HepG2 (cell line): ENCODE data around the gene FRMD4A. TPM values are rescaled to one million over a fixed set of nuclear protein-coding genes. Genes with fewer than 3 reads are reported as not detected.
A peak's percentile ranks its signal among the peaks of the same experiment; 100 is the strongest.

Experiments used
- BRD4 ChIP-seq: sonication (generic); formaldehyde crosslinking; IDR thresholded peaks from 2 replicates; pipeline ENCODE4 v1.4.0; 2020; ENCODE audit warnings: missing genetic modification reagents
- CENPX ChIP-seq: sonication (generic); formaldehyde crosslinking; IDR thresholded peaks from 2 replicates; pipeline ENCODE4 v1.9.0; 2021; ENCODE audit warnings: mild to moderate bottlenecking, missing genetic modification reagents, moderate library complexity
- E2F5 ChIP-seq: sonication (generic); formaldehyde crosslinking; conservative IDR thresholded peaks from 2 replicates; pipeline ENCODE4 v1.4.0; 2020; ENCODE audit warnings: missing genetic modification reagents
- EED ChIP-seq: sonication (generic); formaldehyde crosslinking; IDR thresholded peaks from 2 replicates; pipeline ENCODE4 v1.5.0; 2020; ENCODE audit warnings: mild to moderate bottlenecking, missing genetic modification reagents
- HNRNPUL1 ChIP-seq: fragments of 200-400 bp; formaldehyde crosslinking; IDR thresholded peaks from 2 replicates; pipeline ENCODE4 v1.6.1; 2017; ENCODE audit warnings: low read depth, mild to moderate bottlenecking, low read length, moderate library complexity
- MED1 ChIP-seq: sonication (generic); formaldehyde crosslinking; IDR thresholded peaks from 2 replicates; pipeline ENCODE4 v1.4.0; 2020; ENCODE audit warnings: missing genetic modification reagents
- MXD4 ChIP-seq: IDR thresholded peaks from 2 replicates; pipeline ENCODE4 v1.6.1; 2016; ENCODE audit warnings: mild to moderate bottlenecking, missing biosample characterization, missing genetic modification reagents
- MYC ChIP-seq: sonication (generic); formaldehyde crosslinking; IDR thresholded peaks from 2 replicates; pipeline ENCODE4 v1.9.0; 2021; ENCODE audit warnings: missing genetic modification reagents, borderline replicate concordance
- RFXAP ChIP-seq: sonication (generic); formaldehyde crosslinking; IDR thresholded peaks from 2 replicates; pipeline ENCODE4 v1.4.0; 2020; ENCODE audit warnings: missing genetic modification reagents, borderline replicate concordance
- SKI ChIP-seq: fragments of 450-650 bp; IDR thresholded peaks from one replicate; pipeline ENCODE4 v1.6.1; 2018; ENCODE audit warnings: mild to moderate bottlenecking; ENCODE audit not compliant: partially characterized antibody
- SOX5 ChIP-seq: IDR thresholded peaks from 2 replicates; pipeline ENCODE4 v1.6.1; 2016; ENCODE audit warnings: borderline replicate concordance
- SRF ChIP-seq: IDR thresholded peaks from 2 replicates; pipeline ENCODE4 v1.6.1; 2011; ENCODE audit warnings: mild to moderate bottlenecking, low read depth, low read length, moderate library complexity
- TFDP2 ChIP-seq: sonication (generic); formaldehyde crosslinking; IDR thresholded peaks from 2 replicates; pipeline ENCODE4 v1.4.0; 2020; ENCODE audit warnings: missing genetic modification reagents
- YY1 ChIP-seq: IDR thresholded peaks from 2 replicates; pipeline ENCODE4 v1.6.1; 2011; ENCODE audit warnings: low read length, low read depth, moderate library complexity, mild to moderate bottlenecking; ENCODE audit not compliant: insufficient read depth, insufficient replicate concordance
- ZNF142 ChIP-seq: sonication (generic); formaldehyde crosslinking; IDR thresholded peaks from 2 replicates; pipeline ENCODE4 v1.4.0; 2020; ENCODE audit warnings: missing genetic modification reagents
- ZNF280B ChIP-seq: sonication (generic); formaldehyde crosslinking; IDR thresholded peaks from 2 replicates; pipeline ENCODE4 v1.5.0; 2020; ENCODE audit warnings: missing genetic modification reagents, mild to moderate bottlenecking, borderline replicate concordance
- ZNF550 ChIP-seq: sonication (generic); formaldehyde crosslinking; IDR thresholded peaks from 2 replicates; pipeline ENCODE4 v1.4.0; 2020; ENCODE audit warnings: mild to moderate bottlenecking, missing genetic modification reagents, borderline replicate concordance
- ZNF746 ChIP-seq: sonication (generic); formaldehyde crosslinking; IDR thresholded peaks from 2 replicates; pipeline ENCODE4 v1.8.0; 2022; ENCODE audit warnings: mild to moderate bottlenecking, missing genetic modification reagents
- ZSCAN25 ChIP-seq: sonication (generic); formaldehyde crosslinking; IDR thresholded peaks from 2 replicates; pipeline ENCODE4 v1.8.0; 2022; ENCODE audit warnings: mild to moderate bottlenecking, missing genetic modification reagents
- polyA plus RNA-seq, 8 experiments: library from polyadenylated mRNA; depleted of rRNA in 3 of 8; stranded (reverse) in 7 of 8; unstranded in 1 of 8; fragments of >200 nt; fragmentation: Illumina TruSeq in 4 of 8; extraction: Trizol in 4 of 8; gene quantifications; 2 replicates each; pipeline versions ENCODE4 v1.2.1 to v1.2.3, GENCODE V29; 2011 to 2016; ENCODE audit warnings: low read depth in 4 of 8, missing spikeins in 1 of 8, mixed read lengths in 1 of 8; ENCODE audit not compliant: insufficient read depth in 1 of 8
- total RNA-seq, 5 experiments: library from RNA; depleted of rRNA; stranded (reverse); fragments of >200 nt; fragmentation: Illumina TruSeq; extraction: Trizol; gene quantifications; 2 replicates each; pipeline ENCODE4 v1.2.3, GENCODE V29; 2016; ENCODE audit warnings: low read depth in 1 of 5

The FRMD4A gene
- total and polyA plus RNA-seq, 2 of the 13 experiments (the other 11 are each of a cell fraction or from before 2014, with no cell fraction given), result 0.09 to 0.26 TPM

GRCh38 chr10:14259696-14260566 lies 70.8 kb downstream of the FRMD4A start (continued):
- TF ChIP-seq CENPX (CRISPR knock-in tag) (no peak), SRF (no peak), E2F5 (CRISPR knock-in tag) (no peak), MED1 (CRISPR knock-in tag) (peak; percentile 41), BRD4 (no peak), RFXAP (CRISPR knock-in tag) (no peak), ZSCAN25 (CRISPR knock-in tag) (no peak), MYC (CRISPR knock-in tag) (no peak), ZNF142 (no peak), HNRNPUL1 (no peak), YY1 (no peak), ZNF746 (no peak), TFDP2 (no peak), ZNF280B (no peak), SOX5 (CRISPR knock-in tag) (peak; percentile 66; the same call in 1 of the 2 replicates), EED (CRISPR knock-in tag) (no peak), SKI (peak; percentile 85), MXD4 (CRISPR knock-in tag) (no peak), ZNF550 (CRISPR knock-in tag) (no peak)
